ENCODE results near the gene ANKRD49.
"Not testable (repeated sequence)": the region's sequence is repeated elsewhere in the genome, so short reads cannot be mapped to it uniquely, and the experiment has no call there.

The ANKRD49 gene, protein sequence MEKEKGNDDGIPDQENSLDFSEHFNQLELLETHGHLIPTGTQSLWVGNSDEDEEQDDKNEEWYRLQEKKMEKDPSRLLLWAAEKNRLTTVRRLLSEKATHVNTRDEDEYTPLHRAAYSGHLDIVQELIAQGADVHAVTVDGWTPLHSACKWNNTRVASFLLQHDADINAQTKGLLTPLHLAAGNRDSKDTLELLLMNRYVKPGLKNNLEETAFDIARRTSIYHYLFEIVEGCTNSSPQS

DNA sequence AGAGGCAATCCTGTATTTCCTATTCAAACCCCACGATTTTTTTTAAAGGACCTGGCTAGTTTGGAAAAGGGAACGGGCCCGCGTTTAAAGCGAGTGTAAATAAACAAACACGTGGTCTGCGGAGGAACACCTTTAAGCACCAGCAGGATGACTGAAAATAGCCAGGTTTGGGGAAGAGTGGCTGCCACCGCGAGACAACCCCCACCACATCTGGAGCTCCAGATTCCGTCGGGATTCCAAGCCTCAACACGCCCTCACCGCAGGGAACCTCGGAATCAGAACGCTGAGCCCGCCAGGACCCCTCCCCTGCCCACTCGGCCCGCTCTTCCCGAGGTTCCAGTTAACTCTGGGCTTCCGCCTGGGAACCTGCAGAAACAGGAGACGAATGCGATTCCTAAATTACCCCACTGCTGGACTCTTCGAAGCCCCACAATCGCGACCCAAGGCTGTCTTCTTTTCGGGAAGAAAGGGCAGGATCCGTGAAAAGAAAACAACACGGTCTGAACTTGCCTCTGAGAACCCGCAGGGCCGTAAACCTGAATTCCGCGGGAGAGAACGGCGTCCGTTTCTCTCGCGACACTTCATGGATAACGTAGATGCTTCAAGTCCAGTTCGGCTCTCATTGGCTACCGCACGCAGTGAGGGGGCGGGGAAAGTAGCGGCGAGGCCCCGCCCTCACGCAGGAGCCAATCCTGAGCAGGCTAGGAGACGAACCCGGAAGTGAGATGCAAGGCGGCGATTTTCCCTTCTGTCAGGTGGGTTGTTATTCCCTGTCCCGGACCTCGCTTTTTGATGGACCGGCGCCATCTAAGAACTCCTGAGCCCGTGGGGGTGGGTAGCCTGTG is at the start of gene ANKRD49, which contains the start of gene MRE11:
ANKRD49 (plus strand) TSS at position 704 of the 845 bp plus-strand sequence. CDS start 2,710 bp downstream, outside the sequence.
MRE11 (minus strand) TSS at position 564 of the 845 bp plus-strand sequence. CDS start 1,043 bp downstream, outside the sequence.
- DNase-seq (ENCODE audit: low spot score), result peak; percentile 86

DNA sequence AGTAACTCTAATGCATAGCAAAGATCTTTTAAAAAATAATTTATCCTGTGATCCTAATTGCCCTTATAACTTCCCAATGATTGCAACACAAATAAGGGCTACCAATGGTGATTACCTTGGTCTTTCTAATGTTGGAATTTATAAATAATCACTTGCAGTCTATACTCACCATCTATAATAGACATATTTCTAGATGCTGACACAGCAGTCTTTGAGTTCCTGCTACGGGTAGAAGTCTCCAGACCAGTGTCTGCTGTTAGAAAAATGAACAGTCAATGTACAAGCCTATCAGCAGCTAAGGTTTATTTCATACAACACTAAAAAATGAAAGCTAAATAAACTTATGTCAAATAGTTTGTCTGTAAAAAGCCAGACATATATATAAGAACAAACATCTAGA is 48.1 kb upstream of the ANKRD49 start:
- no peak for DNase-seq (ENCODE audit: low spot score)

GRCh38 chr11:94447149-94447548 is 46.6 kb upstream of the ANKRD49 start:
- DNase-seq (ENCODE audit: low spot score), result no peak

- no peak for DNase-seq (ENCODE audit: low spot score)
These were observed 44.8 kb upstream of the ANKRD49 start for GRCh38 chr11:94449029-94449428.

DNA sequence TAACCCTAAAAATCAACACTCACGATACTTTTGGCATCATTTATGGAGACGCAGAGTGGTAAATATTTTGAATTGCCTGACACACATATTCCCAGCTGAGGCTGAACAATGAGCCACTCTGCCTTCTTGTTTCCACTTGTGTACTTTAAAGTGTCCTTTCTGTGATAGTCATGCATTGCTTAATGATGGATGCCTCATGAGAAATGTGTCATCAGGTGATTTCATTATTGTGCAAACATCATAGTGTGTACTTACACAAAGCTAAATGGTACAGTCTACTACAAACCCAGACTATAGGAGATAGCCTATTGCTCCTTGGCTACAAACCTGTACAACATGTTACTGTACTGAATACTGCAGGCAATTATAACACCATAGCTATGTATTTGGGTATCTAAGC is 44.3 kb upstream of the ANKRD49 start:
- no peak for DNase-seq (ENCODE audit: low spot score)

DNA sequence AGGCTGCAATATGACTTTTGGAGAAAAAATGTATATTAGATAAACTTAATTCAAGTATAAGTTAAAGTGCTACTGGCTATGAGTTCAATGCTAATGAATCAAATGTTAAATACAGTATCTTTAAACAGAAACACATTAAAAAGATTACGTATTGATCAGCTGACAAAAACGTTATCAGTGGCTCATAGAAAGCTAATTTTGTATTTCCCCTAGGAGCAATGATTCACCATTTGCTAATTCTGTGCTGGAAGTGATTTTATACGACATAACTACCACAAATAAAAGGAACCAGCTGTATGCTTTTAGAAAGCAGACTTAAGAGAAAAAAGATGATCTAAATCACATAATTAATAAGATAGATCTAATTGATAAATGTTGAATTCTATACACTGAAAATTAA is 43.7 kb upstream of the ANKRD49 start:
- no peak for DNase-seq (ENCODE audit: low spot score)

DNA sequence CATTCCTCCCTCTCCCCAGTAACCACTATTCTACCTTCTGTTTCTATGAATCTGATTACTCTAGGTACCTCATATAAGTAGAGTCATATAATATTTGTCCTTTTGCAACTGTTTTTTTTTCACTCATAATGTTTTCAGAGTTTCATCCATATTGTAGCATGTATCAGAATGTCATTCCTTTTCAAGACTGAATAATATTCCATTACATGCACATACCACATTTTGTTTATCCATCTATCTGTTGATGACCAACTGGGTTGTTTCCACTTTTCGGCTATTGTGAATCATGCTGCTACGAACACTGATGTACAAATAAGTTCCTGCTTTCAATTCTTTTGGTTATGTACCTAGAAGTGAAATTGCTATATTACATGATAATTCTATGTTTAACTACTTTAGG is 40.8 kb upstream of the ANKRD49 start:
- no peak for DNase-seq (ENCODE audit: low spot score)

GRCh38 chr11:94454301-94454700 is 39.5 kb upstream of the ANKRD49 start:
- no peak for DNase-seq (ENCODE audit: low spot score)

DNA sequence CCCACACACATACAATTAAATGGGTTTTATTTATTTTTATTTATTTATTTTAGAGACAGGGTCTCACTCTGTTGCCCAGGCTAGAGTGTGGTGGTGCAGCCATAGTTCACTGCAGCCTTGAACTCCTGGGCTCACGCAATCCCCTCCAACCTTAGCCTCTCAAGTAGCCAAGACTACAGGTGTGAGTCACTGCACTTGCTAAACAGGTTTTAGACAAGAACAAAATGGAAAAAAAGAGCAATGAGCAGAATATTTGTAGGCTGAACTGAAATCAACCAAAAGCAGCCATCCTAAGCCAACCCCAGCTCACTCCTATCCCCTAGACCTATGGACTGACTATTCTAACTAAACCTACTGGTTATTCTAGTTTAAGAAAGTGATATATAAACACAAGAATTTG is 37.9 kb upstream of the ANKRD49 start:
- no peak for DNase-seq (ENCODE audit: low spot score)

- DNase-seq (ENCODE audit: low spot score), result no peak
These were observed 36.4 kb upstream of the ANKRD49 start for GRCh38 chr11:94457118-94458029.

DNA sequence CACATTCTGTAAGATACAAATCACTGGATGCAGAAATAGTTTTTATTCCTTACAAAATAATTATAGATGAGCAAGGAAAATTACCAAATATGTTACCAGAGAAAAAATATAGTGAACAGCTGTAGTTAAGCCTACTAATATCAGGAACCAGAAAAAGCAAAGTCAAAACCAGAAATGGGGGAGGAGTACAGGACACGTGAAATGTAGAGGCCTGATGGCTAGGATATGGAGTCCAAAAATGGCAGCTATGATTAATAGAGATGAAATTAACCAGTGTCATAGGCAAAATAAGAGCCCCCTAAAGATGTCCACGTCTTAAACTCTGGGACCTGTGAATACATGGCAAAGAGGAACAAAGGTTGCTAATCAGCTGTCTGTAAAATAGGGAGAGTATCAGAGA is 34.2 kb upstream of the ANKRD49 start:
- DNase-seq (ENCODE audit: low spot score), result no peak

- no peak for DNase-seq (ENCODE audit: low spot score)
These were observed 24.4 kb upstream of the ANKRD49 start for GRCh38 chr11:94469416-94469815.

GRCh38 chr11:94472916-94473799 is 20.6 kb upstream of the ANKRD49 start:
- no peak for DNase-seq (ENCODE audit: low spot score)

GRCh38 chr11:94477624-94478023 is 16.2 kb upstream of the ANKRD49 start:
- no peak for DNase-seq (ENCODE audit: low spot score)

- DNase-seq (ENCODE audit: low spot score), result no peak
These were observed 12.4 kb upstream of the ANKRD49 start for GRCh38 chr11:94481342-94481741.

GRCh38 chr11:94486068-94486467 is 7.7 kb upstream of the ANKRD49 start:
- no peak for DNase-seq (ENCODE audit: low spot score)

DNA sequence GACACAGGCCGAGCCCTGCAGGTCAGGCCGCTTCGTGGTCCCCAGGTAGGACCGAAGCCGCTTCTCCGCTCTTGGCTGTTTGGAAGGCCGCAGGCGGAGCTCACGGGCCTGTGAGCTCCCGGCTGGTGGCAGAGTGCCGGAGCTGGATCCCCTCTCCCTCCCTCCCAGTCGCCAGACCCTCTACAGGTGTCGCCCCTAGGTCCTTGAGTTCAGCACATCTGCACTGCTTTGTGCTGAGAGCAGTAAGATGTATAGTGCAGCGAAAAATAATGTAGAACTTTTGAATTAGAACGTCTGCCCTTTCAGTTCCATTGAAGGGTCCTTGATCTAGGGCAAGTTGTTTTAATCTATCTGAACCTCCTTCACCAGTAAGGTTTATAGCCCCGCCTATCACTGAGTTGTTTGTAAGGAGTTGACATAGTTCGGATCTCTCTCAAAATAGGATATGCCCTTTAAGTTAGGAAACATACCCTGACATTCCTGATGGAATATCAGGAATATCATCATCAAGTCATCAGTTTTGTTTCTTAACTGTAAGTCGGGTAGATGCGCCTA is 419 bp downstream of the ANKRD49 start:
- no peak for DNase-seq (ENCODE audit: low spot score)

DNA sequence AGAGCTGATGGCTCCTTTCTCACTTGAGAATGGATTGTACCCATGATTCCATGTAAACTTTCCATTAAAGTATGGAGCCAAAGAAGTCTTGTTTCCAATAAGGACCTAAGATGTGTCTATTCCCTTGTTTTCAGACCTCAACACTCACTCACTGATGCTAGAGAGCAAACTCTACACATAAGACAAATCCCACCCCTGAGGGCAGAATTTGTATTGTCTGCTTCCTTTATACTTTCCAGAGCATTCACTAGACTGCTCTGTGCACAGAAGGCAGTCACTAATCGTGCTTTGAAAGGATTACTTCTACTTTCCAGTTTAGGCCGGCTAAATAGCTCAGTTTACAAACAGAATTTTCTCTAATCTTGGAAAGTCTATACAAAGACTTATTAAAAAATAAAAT is 6.4 kb downstream of the ANKRD49 start:
- no peak for DNase-seq (ENCODE audit: low spot score)

GRCh38 chr11:94501522-94501921 is 7.7 kb downstream of the ANKRD49 start:
- no peak for DNase-seq (ENCODE audit: low spot score)

GRCh38 chr11:94504689-94505293 is 11.0 kb downstream of the ANKRD49 start:
- DNase-seq (ENCODE audit: low spot score), result peak; percentile 46

DNA sequence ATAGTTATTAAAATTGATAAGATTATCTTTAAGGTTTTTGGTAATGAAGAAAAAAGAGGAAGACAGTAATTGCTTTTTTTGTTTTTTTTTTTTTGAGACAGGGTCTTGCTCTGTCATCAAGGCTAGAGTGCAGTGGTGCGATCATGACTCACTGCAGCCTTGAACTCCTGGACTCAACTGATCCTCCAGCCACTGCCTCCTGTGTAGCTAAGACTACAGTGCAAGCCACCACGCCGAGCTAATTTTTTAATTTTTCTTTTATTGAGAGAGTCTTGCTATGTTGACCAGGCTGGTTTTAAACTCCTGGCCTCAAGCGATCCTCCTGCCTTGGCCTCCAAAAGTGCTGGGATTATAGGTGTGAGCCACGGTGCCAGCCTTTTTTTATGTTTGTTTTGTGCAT is 12.7 kb downstream of the ANKRD49 start:
- DNase-seq (ENCODE audit: low spot score), result not testable (repeated sequence)

Measured in COLO829 (cell line).